CD14-positive monocyte (primary cell): ENCODE data around the gene RHOBTB3. TPM values are rescaled to one million over a fixed set of nuclear protein-coding genes. Genes with fewer than 3 reads are reported as not detected.

Experiments used
- DNase-seq, 3 donors: peaks; one replicate each; pipeline ENCODE4 v3.0.0-alpha.2; 2011 to 2022
- H2AFZ ChIP-seq: 2 replicates; pipeline ENCODE4 v1.6.0; 2012; ENCODE audit warnings: mild to moderate bottlenecking, low read depth, low read length, inconsistent platforms; ENCODE audit not compliant: insufficient read depth, poor library complexity, severe bottlenecking
- H3K27ac ChIP-seq, 2 donors: 1 replicate in 1 of 2; 2 replicates in 1 of 2; pipeline ENCODE4 v1.5.1; 2012 to 2013; ENCODE audit warnings: low read length in 2 of 2, control low read depth in 1 of 2, inconsistent platforms in 1 of 2, low read depth in 1 of 2, mild to moderate bottlenecking in 1 of 2
- H3K27me3 ChIP-seq, 2 donors: one replicate each; pipeline versions ENCODE4 v1.6.0 to v1.6.1; 2011 to 2013; ENCODE audit warnings: low read length in 2 of 2; ENCODE audit not compliant: control insufficient read depth in 2 of 2, insufficient read depth in 2 of 2
- H3K36me3 ChIP-seq, 2 donors: replicated peaks in 1 of 2; 1 replicate in 1 of 2; 2 replicates in 1 of 2; pipeline versions ENCODE4 v1.5.1 to v1.6.1; 2012 to 2013; ENCODE audit warnings: low read length in 2 of 2, control low read depth in 1 of 2, inconsistent platforms in 1 of 2, mild to moderate bottlenecking in 1 of 2; ENCODE audit not compliant: insufficient read depth in 2 of 2, control insufficient read depth in 1 of 2
- H3K4me1 ChIP-seq, 2 donors: 1 replicate in 1 of 2; 2 replicates in 1 of 2; pipeline versions ENCODE4 v1.5.1 to v1.6.1; 2012 to 2013; ENCODE audit warnings: low read length in 2 of 2, control low read depth in 1 of 2, inconsistent platforms in 1 of 2, mild to moderate bottlenecking in 1 of 2, moderate library complexity in 1 of 2; ENCODE audit not compliant: insufficient read depth in 2 of 2, control insufficient read depth in 1 of 2
- H3K4me2 ChIP-seq: replicated peaks from 2 replicates; pipeline ENCODE3; 2012; ENCODE audit warnings: low read length, moderate library complexity, mild to moderate bottlenecking; ENCODE audit not compliant: poor library complexity, severe bottlenecking; ENCODE audit errors: extremely low read depth
- H3K4me3 ChIP-seq, 3 experiments: fragments of 200-600 bp in 1 of 3; sonication (generic) in 1 of 3; replicated peaks in 1 of 3; 1 replicate in 2 of 3; 2 replicates in 1 of 3; pipeline ENCODE4 v1.5.1; 2011 to 2013; ENCODE audit warnings: low read length in 3 of 3, mild to moderate bottlenecking in 3 of 3, control low read depth in 2 of 3, low read depth in 2 of 3, inconsistent platforms in 1 of 3, moderate library complexity in 1 of 3
- H3K79me2 ChIP-seq: 2 replicates; pipeline ENCODE4 v1.6.0; 2012; ENCODE audit warnings: mild to moderate bottlenecking, control low read depth, inconsistent platforms, low read length, moderate library complexity; ENCODE audit not compliant: insufficient read depth
- H3K9ac ChIP-seq: 2 replicates; pipeline ENCODE4 v1.6.0; 2017; ENCODE audit warnings: low read length, mild to moderate bottlenecking; ENCODE audit not compliant: insufficient read depth, poor library complexity, severe bottlenecking
- H3K9me3 ChIP-seq, 2 donors: replicated peaks in 1 of 2; 1 replicate in 1 of 2; 2 replicates in 1 of 2; pipeline versions ENCODE4 v1.5.1 to v1.6.1; 2012 to 2013; ENCODE audit warnings: low read length in 2 of 2, control low read depth in 1 of 2; ENCODE audit not compliant: control insufficient read depth in 1 of 2, insufficient read depth in 1 of 2
- H4K20me1 ChIP-seq: 2 replicates; pipeline ENCODE4 v1.6.0; 2012; ENCODE audit warnings: mild to moderate bottlenecking, low read length, control low read depth, moderate library complexity; ENCODE audit not compliant: insufficient read depth
- H3K27ac Mint-ChIP-seq, 7 donors: one replicate each; pipeline ENCODE4 v1.8.0; 2020; ENCODE audit warnings: mild to moderate bottlenecking in 7 of 7, mixed read lengths in 7 of 7, moderate library complexity in 6 of 7, inconsistent platforms in 2 of 7
- H3K27me3 Mint-ChIP-seq, 3 donors: one replicate each; pipeline ENCODE4 v1.8.0; 2021 to 2022; ENCODE audit warnings: low read depth in 3 of 3, mild to moderate bottlenecking in 3 of 3, mixed read lengths in 3 of 3, moderate library complexity in 3 of 3, inconsistent platforms in 1 of 3
- H3K36me3 Mint-ChIP-seq, 2 donors: one replicate each; pipeline ENCODE4 v1.8.0; 2020; ENCODE audit warnings: mixed read lengths in 2 of 2, inconsistent platforms in 1 of 2, mild to moderate bottlenecking in 1 of 2
- H3K4me1 Mint-ChIP-seq: one replicate; pipeline ENCODE4 v1.8.0; 2020; ENCODE audit warnings: mild to moderate bottlenecking, mixed read lengths
- H3K4me3 Mint-ChIP-seq, 2 donors: one replicate each; pipeline ENCODE4 v1.8.0; 2020; ENCODE audit warnings: mild to moderate bottlenecking in 2 of 2, mixed read lengths in 2 of 2, moderate library complexity in 1 of 2
- H3K9me3 Mint-ChIP-seq, 7 donors: one replicate each; pipeline ENCODE4 v1.8.0; 2020 to 2022; ENCODE audit warnings: mixed read lengths in 7 of 7, mild to moderate bottlenecking in 6 of 7, moderate library complexity in 6 of 7, inconsistent platforms in 2 of 7
- WGBS: methylation state at CpG from one replicate; pipeline ENCODE4 v1.1.5; 2013; ENCODE audit warnings: missing lambda C conversion rate; ENCODE audit not compliant: insufficient coverage; 5-methylcytosine and 5-hydroxymethylcytosine counted together
- intact Hi-C, 2 donors: fragments of 100-400 bp; cut with micrococcal nuclease; formaldehyde crosslinking; loops; one replicate each; pipeline versions ENCODE4 v1.15.0 to v1.15.1; 2023
- polyA plus RNA-seq, 3 donors: library from polyadenylated mRNA; depleted of rRNA in 1 of 3; unstranded in 2 of 3; stranded (reverse) in 1 of 3; fragments of 300-500 nt in 2 of 3; fragments of >200 nt in 1 of 3; fragmentation: Illumina TruSeq in 2 of 3; gene quantifications; 1 replicate in 2 of 3; 2 replicates in 1 of 3; pipeline ENCODE4 v1.2.3, GENCODE V29; 2012 to 2021
- TF ChIP-seq, protein P1 (sequence below): fragments of 200-600 bp; IDR thresholded peaks from one replicate; pipeline ENCODE4 v1.8.0; 2022; ENCODE audit warnings: antibody characterized with exemption, mild to moderate bottlenecking

RHOBTB3 gene
- polyA plus RNA-seq, 3 donors, result 0.41 to 1.5 (median 0.63) TPM

DNA sequence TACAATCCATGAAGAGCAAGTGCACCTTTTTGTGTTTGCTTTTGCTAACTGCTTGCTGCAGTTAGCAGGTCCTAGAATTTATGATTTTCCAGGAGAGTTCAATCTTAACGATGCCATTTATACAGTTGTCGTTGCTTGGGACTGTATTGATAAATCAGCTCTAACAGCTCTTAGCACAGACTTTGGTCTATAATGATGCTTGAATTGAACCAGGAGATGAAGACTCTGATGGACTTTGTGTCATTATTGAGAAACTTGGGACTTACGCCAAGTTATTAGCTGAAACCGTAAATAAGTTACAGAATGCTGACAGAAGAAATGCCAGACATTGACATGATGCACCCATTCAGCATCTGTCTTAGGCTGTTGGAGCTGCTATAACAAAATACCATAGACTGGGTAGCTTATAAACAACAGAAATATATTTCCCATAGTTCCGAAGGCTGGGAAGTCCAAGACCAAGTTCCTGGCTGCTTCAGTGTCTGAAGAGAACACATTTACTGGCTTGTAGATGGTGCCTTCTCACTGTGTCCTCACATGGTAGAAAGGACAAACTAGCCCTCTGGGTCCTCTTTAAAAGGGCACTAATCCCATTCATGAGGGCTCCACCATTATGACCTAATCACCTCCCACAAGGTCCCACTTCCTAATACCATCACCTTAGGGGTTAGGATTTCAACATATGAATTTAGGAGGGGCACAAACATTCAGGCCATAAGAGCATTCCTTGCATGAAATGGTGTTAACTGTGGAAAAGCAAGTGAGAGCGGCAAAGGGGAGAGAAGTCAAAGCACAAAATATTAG lies 73.8 kb downstream of the RHOBTB3 start:
- intact Hi-C loops, result loop anchor here in 1 of 2 donors (5.0 kb wide), 1 partner anchor 37 kb away; no protein-coding TSS in a partner anchor
- H3K4me3 ChIP-seq, result no peak overlapping the region
- TF ChIP-seq, protein P1, sequence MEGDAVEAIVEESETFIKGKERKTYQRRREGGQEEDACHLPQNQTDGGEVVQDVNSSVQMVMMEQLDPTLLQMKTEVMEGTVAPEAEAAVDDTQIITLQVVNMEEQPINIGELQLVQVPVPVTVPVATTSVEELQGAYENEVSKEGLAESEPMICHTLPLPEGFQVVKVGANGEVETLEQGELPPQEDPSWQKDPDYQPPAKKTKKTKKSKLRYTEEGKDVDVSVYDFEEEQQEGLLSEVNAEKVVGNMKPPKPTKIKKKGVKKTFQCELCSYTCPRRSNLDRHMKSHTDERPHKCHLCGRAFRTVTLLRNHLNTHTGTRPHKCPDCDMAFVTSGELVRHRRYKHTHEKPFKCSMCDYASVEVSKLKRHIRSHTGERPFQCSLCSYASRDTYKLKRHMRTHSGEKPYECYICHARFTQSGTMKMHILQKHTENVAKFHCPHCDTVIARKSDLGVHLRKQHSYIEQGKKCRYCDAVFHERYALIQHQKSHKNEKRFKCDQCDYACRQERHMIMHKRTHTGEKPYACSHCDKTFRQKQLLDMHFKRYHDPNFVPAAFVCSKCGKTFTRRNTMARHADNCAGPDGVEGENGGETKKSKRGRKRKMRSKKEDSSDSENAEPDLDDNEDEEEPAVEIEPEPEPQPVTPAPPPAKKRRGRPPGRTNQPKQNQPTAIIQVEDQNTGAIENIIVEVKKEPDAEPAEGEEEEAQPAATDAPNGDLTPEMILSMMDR, result no peak
- H3K27ac ChIP-seq, result no peak overlapping the region
- no peak for DNase-seq
- Mint-ChIP-seq H3K4me3 (no peak overlapping the region), H3K27me3 (no peaks in the 10 kb centered on the region), H3K27ac (no peak overlapping the region), H3K36me3 (peaks cover 29 to 76% of the 10 kb centered on the region in 2 donors), H3K9me3 (peaks cover 2 to 10% (median 7%) of the 10 kb centered on the region in 7 donors), H3K4me1 (peaks cover 34% of the 10 kb centered on the region)
- H4K20me1 ChIP-seq, result peaks cover 18% of the 10 kb centered on the region
- peaks cover 4 to 36% of the 10 kb centered on the region in 2 donors for H3K36me3 ChIP-seq
- H3K4me2 ChIP-seq, result no peak overlapping the region
- peaks cover 0 to 5% of the 10 kb centered on the region in 2 donors for H3K9me3 ChIP-seq
- 93% methylated on average over 5 of the region's 6 CpGs for WGBS
- H3K79me2 ChIP-seq, result peaks cover 14% of the 10 kb centered on the region
- H3K27me3 ChIP-seq, result no peaks in the 10 kb centered on the region
- no peak overlapping the region for H3K9ac ChIP-seq
- H2AFZ ChIP-seq, result no peak overlapping the region
- peaks cover 23 to 27% of the 10 kb centered on the region in 2 donors for H3K4me1 ChIP-seq

DNA sequence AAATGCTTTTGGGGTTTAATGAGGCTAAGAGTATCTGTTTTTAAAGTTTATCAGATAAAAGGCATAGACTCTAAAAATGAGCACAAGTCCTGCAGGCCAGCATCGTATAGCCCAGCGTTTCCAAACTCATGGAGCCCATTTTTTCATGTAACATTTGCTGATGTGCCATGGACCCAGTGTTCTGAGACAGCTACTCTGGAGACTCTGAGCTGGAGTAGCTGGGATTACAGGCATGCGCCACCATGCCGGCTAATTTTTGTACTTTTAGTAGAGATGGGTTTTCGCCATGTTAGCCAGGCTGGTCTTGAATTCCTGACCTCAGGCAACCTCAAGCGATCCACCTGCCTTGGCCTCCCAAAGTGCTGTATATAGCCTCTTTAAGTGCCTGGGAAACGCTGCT lies 75.6 kb downstream of the RHOBTB3 start:
- H3K4me3 Mint-ChIP-seq, result no peak overlapping the region
- no peak overlapping the region for H3K27ac ChIP-seq
- H3K4me2 ChIP-seq, result no peak overlapping the region
- H3K9ac ChIP-seq, result no peak overlapping the region
- DNase-seq, result no peak
- H3K79me2 ChIP-seq, result peaks cover 21% of the 10 kb centered on the region
- TF ChIP-seq, protein P1, result no peak
- no peaks in the 10 kb centered on the region for H3K27me3 ChIP-seq
- H3K9me3 Mint-ChIP-seq, result peaks cover 2 to 10% (median 7%) of the 10 kb centered on the region in 7 donors
- H3K4me3 ChIP-seq, result no peak overlapping the region
- no peaks in the 10 kb centered on the region for H3K27me3 Mint-ChIP-seq
- peaks cover 35 to 39% of the 10 kb centered on the region in 2 donors for H3K4me1 ChIP-seq
- H3K9me3 ChIP-seq, result peaks cover 0 to 5% of the 10 kb centered on the region in 2 donors
- peaks cover 32% of the 10 kb centered on the region for H4K20me1 ChIP-seq
- no peak overlapping the region for H2AFZ ChIP-seq
- peaks cover 9 to 39% of the 10 kb centered on the region in 2 donors for H3K36me3 ChIP-seq
- intact Hi-C loops, result loop anchor here in 1 of 2 donors (5.0 kb wide), 1 partner anchor 36 kb away; no protein-coding TSS in a partner anchor
- WGBS, result 89% methylated on average over 7 of the region's 7 CpGs
- H3K27ac Mint-ChIP-seq, result no peak overlapping the region
- peaks cover 33 to 81% of the 10 kb centered on the region in 2 donors for H3K36me3 Mint-ChIP-seq
- peaks cover 48% of the 10 kb centered on the region for H3K4me1 Mint-ChIP-seq
